Activated CD4-positive, CD25-positive, alpha-beta regulatory T cell treated with anti-CD3 and anti-CD28 coated beads, Interleukin-2, amount 50 U/mL, for 16 hours (primary cell): ENCODE results near the gene RGPD6.
"Not testable (repeated sequence)": the region's sequence is repeated elsewhere in the genome, so short reads cannot be mapped to it uniquely, and the experiment has no call there.

Experiments used
- DNase-seq: peaks from one replicate; pipeline ENCODE4 v3.0.0-alpha.2; 2020; ENCODE audit warnings: low read depth, low spot score

The RGPD6 gene

DNA sequence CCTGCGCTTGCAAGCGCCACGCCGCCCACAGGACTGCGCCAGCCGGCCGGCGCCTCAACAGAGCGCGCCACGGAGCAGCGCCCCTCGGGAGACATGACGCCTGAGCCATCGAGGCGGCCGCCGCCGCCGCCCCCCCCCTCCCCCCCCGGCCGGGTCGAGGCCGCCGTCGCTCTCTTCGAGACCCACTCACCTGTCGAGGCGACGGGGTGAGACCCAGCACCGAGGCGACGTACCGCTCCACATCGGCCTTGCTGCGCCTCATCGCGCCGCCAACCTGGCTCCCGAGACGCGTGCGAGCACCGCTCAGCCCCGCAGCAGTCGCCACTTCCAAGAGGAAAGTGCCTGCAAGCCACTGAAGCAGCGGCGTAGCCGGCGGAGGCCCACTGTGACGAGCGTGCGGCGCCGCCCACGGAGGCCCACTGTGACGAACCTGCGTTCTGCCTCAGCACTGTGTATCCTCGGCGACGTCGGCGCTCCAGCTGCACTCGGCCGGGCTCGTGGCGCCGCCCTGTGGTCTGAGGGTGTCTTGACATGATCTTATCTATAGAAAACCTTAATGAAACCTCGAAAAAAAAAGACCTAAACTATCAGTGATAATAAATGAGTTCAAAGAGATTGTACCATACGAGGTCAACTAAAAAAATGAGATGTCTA is at the start of gene RGPD6:
Gene RGPD6 (minus strand): TSS at position 460 of the 654 bp plus-strand sequence. CDS start 198 bp downstream, at position 262.
- DNase-seq, result not testable (repeated sequence)

- DNase-seq, result not testable (repeated sequence)
Measured at GRCh38 chr2:110619326-110619939, 42.4 kb upstream of the RGPD6 start.

- not testable (repeated sequence) for DNase-seq
Measured at GRCh38 chr2:110613927-110614326, 36.9 kb upstream of the RGPD6 start.

- not testable (repeated sequence) for DNase-seq
Measured at GRCh38 chr2:110610613-110611250, 33.7 kb upstream of the RGPD6 start.

DNA sequence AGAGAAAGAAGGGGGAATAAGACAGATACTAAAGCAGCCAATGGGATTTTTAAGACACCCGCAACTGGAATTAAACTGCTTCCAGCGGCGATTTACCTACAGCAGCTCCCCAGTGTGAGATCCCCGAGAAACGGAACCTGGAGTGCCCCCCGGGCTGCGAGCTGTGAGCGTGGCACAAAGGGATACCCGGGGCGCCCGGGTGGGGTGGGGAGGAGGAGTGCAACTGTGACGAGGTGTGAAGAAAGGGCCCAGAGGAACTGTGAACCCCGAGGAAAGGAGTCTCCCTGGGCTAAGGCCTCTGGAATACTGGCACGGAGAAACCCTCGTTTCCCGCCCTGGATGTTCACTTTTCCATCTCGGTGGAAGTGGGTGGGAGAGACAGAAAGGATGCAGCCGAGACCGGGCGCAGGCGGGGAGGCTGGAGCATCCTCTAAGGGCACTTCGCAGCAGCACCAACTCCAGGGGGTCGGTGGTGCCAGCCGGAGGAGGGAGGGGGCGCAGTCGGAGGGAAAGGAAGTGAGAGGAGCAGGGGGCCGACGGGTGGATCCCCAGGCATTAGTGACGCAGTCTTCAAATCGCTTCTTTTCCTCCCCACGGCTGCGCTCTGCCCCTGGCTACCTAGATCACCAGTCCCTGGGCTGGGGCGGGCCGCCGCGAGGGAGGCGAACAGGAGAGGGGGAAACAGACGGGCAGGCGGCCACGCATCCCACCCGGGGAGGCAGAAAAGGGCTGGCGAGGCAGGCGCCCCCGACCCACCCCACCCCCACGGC is 33.0 kb upstream of the RGPD6 start:
- DNase-seq, result not testable (repeated sequence)

GRCh38 chr2:110608788-110609502 is 31.9 kb upstream of the RGPD6 start:
- DNase-seq, result not testable (repeated sequence)

- DNase-seq, result not testable (repeated sequence)
Measured at GRCh38 chr2:110605057-110605456, 28.0 kb upstream of the RGPD6 start.

GRCh38 chr2:110603917-110604591 is 27.0 kb upstream of the RGPD6 start:
- not testable (repeated sequence) for DNase-seq

DNA sequence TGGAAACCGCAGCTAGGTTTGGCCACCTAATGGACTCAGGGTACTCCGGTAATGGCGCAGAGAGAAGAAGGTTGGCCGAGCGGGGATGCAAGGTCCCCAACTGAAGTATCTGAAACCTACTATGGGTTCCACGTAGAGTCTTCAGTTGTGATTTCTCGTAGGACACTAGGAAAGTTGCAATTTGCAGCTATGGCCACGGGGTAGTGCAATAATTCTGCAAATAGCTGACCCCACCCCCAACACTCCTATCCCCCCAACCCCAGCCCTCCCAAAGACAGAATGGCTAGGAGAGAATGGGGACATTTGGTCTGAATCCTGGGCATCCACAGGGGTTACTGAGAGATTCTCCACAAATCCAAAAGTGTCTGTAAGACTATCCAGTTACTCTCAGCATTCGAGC is 25.1 kb upstream of the RGPD6 start:
- DNase-seq, result not testable (repeated sequence)

DNA sequence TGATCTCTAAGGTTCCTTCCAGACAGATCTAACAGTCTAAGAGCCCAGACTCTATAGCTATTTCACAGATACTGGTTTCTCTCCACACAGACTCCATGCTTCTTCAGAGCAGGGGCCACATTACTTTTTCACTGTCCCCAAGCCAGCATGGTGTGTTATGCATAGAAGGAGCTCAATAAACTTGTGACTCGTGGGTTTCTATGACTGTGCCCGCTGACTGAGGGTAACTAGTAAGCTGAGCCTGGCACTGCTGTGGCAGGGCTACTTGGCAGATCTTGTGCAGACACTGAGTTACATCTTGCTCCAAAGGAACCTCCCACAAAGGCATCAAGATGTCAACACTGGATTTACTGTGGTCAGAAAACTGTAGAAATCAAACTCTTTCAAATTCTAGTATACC is 15.0 kb upstream of the RGPD6 start:
- not testable (repeated sequence) for DNase-seq

- not testable (repeated sequence) for DNase-seq
Measured at GRCh38 chr2:110589677-110590330, 12.8 kb upstream of the RGPD6 start.

GRCh38 chr2:110588520-110588919 is 11.5 kb upstream of the RGPD6 start:
- DNase-seq, result not testable (repeated sequence)

GRCh38 chr2:110579216-110579965 is 2.4 kb upstream of the RGPD6 start:
- not testable (repeated sequence) for DNase-seq

- DNase-seq, result not testable (repeated sequence)
Measured at GRCh38 chr2:110578429-110578828, 1.4 kb upstream of the RGPD6 start.

GRCh38 chr2:110499755-110500377 is 77.2 kb downstream of the RGPD6 start:
- DNase-seq, result not testable (repeated sequence)

DNA sequence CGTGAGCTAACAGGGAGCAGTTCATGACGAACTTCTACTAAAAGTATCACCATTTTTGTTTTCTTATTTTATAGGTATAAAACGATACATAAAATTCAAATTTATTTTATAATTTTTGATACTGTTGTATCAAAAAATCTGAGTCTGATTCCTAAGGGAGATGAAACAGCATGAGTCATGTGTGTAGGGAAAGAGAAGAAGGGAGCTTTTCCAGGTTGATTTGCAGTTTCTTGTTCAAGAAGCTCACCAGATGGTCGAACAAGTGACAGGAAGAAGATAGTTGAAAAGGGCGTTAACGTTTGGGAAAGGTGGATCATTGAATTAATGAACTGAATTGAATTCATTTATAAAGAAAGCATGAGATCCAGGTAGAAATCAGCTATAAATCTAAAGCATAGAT is 81.0 kb downstream of the RGPD6 start:
- DNase-seq, result not testable (repeated sequence)

GRCh38 chr2:110494488-110494887 is 82.5 kb downstream of the RGPD6 start:
- not testable (repeated sequence) for DNase-seq

- not testable (repeated sequence) for DNase-seq
Measured at GRCh38 chr2:110488991-110489390, 88.0 kb downstream of the RGPD6 start.

DNA sequence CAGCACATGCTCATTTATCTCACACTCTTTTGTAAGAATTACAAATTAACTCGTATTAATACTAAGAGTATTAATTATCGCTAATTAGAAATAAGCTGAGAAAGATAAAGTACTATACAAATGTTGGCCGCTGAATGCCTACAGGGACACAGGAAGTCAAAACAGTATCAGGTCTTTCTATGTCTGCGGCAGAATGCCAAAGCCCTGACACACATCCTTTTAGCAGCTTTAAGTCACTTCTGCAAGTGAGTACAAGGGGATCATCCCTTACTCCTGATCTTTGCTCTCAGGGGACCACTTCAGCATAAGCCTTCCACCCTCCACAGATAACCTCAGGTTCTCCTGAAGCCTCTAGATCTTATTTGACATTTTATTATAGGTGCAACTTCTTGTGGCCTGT is 94.3 kb downstream of the RGPD6 start:
- DNase-seq, result not testable (repeated sequence)
